Mesendoderm (in vitro differentiated cells): ENCODE data around the gene LDLR.
"Not testable (repeated sequence)": the region's sequence is repeated elsewhere in the genome, so short reads cannot be mapped to it uniquely, and the experiment has no call there.

Source experiments
- DNase-seq: peaks from one replicate; pipeline ENCODE4 v3.0.0; 2013
- H2AK5ac ChIP-seq: 2 replicates; pipeline ENCODE4 v1.6.1; 2013; ENCODE audit warnings: low read length, inconsistent platforms
- H2BK120ac ChIP-seq: 2 replicates; pipeline ENCODE4 v1.6.1; 2013; ENCODE audit warnings: low read depth, mild to moderate bottlenecking, low read length, moderate library complexity, mixed read lengths
- H2BK15ac ChIP-seq: replicated peaks from 2 replicates; pipeline ENCODE4 v1.6.1; 2013; ENCODE audit warnings: low read depth, mild to moderate bottlenecking, moderate library complexity
- H2BK5ac ChIP-seq: 2 replicates; pipeline ENCODE4 v1.6.1; 2013; ENCODE audit warnings: low read length, inconsistent platforms
- H3K18ac ChIP-seq: 2 replicates; pipeline ENCODE4 v1.6.1; 2013; ENCODE audit warnings: mild to moderate bottlenecking, low read length, mixed read lengths
- H3K23ac ChIP-seq: one replicate; pipeline ENCODE4 v1.6.1; 2013; ENCODE audit warnings: low read length
- H3K27ac ChIP-seq: 2 replicates; pipeline ENCODE4 v1.5.1; 2013; ENCODE audit warnings: low read depth, mild to moderate bottlenecking, inconsistent platforms, low read length, moderate library complexity
- H3K27me3 ChIP-seq: 2 replicates; pipeline ENCODE4 v1.6.1; 2013; ENCODE audit warnings: low read length, control low read depth, mild to moderate bottlenecking, inconsistent platforms; ENCODE audit not compliant: insufficient read depth, poor library complexity
- H3K36me3 ChIP-seq: 2 replicates; pipeline ENCODE4 v1.6.1; 2013; ENCODE audit warnings: low read length, inconsistent platforms; ENCODE audit not compliant: control insufficient read depth, insufficient read depth
- H3K4ac ChIP-seq: one replicate; pipeline ENCODE4 v1.6.1; 2013; ENCODE audit warnings: low read depth, mild to moderate bottlenecking, low read length, moderate library complexity
- H3K4me1 ChIP-seq: 2 replicates; pipeline ENCODE4 v1.6.1; 2013; ENCODE audit warnings: low read depth, low read length, inconsistent platforms; ENCODE audit not compliant: control insufficient read depth
- H3K4me2 ChIP-seq: 2 replicates; pipeline ENCODE4 v1.6.1; 2013; ENCODE audit warnings: low read length
- H3K4me3 ChIP-seq: 2 replicates; pipeline ENCODE4 v1.5.1; 2013; ENCODE audit warnings: mild to moderate bottlenecking, low read length
- H3K56ac ChIP-seq: one replicate; pipeline ENCODE4 v1.6.1; 2013; ENCODE audit warnings: low read length
- H3K79me1 ChIP-seq: 2 replicates; pipeline ENCODE4 v1.6.1; 2013; ENCODE audit warnings: low read length, inconsistent platforms
- H3K79me2 ChIP-seq: 2 replicates; pipeline ENCODE4 v1.6.1; 2013; ENCODE audit warnings: mild to moderate bottlenecking, low read length; ENCODE audit not compliant: control insufficient read depth, insufficient read depth
- H3K9ac ChIP-seq: 2 replicates; pipeline ENCODE4 v1.6.1; 2013; ENCODE audit warnings: low read length, inconsistent platforms
- H4K5ac ChIP-seq: one replicate; pipeline ENCODE4 v1.6.1; 2013; ENCODE audit warnings: low read length
- H4K8ac ChIP-seq: one replicate; pipeline ENCODE4 v1.6.1; 2013; ENCODE audit warnings: low read depth, mild to moderate bottlenecking, control low read depth, low read length, moderate library complexity
- WGBS: extraction: QIAGEN DNeasy Blood & Tissue Kit; methylation state at CpG from one replicate; pipeline ENCODE4 v1.1.7; 2013; ENCODE audit warnings: low lambda C conversion rate, missing lambda C conversion rate; ENCODE audit not compliant: insufficient coverage; ENCODE audit errors: extremely low coverage; 5-methylcytosine and 5-hydroxymethylcytosine counted together

LDLR gene

DNA sequence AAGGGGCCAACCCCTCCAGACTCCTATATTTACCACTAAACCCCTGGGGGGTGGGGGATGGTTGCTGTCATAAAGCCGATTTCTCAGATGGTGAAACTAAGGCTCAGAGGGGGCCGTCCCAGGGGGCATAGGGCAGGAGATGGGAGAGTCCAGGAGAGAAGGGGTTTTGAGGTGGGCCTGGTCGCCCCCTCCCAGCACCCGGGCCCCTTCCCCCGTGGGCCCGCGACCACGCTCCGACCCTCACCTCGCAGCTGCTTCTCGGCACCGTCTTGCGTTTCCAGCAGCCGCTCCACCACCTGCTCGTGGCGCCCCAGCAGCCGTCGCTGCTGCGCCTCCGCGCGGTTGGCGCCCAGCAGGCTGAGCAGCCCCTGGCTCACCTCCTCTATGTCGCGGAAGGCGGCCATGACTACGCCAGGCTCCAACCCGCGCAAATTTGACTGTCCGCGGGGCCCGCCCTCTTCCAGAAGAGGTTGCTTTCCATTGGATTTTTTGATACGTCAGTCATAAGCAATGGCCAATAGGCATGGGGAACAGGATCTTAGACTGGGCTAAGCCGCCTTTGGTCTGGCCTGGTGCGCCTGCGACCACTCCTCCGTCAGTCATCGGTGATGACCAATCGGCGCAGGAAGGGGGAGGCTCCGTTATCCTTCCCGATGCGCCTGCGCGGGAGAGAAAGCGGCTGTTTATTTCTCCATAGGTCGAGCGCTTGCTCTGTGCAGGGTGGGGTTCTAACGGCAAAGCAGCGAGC, 66.3 kb downstream of the LDLR start, which contains the start of gene SPC24:
TSS of gene SPC24 (minus strand) at position 410 of the 748 bp plus-strand sequence. CDS start at position 404, 6 bp downstream.
- H3K4me2 ChIP-seq = peak within 1 kb of the TSS; percentile 95

DNA sequence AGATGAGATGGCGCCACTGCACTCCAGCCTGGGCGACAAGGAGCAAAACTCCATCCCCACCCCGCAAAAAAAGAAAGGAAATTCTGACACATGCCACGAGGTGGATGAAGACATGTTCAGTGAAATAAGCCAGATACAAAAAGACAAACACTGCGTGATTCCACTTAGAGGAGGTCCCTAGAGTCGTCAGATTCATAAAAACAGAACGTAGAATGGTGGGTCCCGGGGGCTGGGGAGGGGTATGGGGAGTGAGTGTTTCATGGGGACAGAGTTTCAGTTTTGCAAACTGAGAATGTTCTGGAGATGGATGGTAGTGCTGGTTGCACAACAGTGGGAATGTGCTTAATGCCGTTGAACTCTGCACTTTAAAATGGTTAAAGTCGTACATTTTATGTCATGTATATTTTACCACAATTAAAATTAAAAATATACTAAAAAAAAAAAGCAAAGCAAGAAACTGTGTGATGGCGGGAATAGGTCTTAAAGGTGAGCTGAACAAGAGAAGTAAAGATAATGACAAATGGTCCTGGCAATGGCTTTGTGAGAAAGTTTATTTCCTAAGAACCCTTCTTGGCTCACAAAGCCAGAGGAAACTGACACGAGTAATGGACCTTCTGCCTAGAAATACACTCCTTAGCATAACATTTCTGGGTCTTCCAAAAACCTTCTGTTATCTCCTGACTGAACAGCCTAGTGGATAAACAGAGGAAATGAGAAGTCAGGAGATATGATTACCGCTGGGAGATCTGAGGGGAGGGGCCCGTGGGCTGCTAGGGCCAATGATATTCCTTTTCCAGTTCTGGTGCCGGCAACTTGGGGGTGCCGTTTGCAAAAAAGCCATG, 70.6 kb downstream of the LDLR start:
- H2BK5ac ChIP-seq = no peak overlapping the region
- no peaks in the 10 kb centered on the region for H3K27me3 ChIP-seq
- no peak overlapping the region for H4K8ac ChIP-seq
- no peak overlapping the region for H2AK5ac ChIP-seq
- peaks cover 6% of the 10 kb centered on the region for H3K79me1 ChIP-seq
- peaks cover 2% of the 10 kb centered on the region for H3K36me3 ChIP-seq
- no peak overlapping the region for H3K18ac ChIP-seq
- H3K4ac ChIP-seq = no peak overlapping the region
- H3K79me2 ChIP-seq = peaks cover 7% of the 10 kb centered on the region
- H2BK15ac ChIP-seq = no peak overlapping the region
- no peak overlapping the region for H3K4me2 ChIP-seq
- peaks cover 2% of the 10 kb centered on the region for H3K4me1 ChIP-seq
- no peak overlapping the region for H4K5ac ChIP-seq
- WGBS = no CpG with 5 or more reads among the region's 16 CpGs
- no peak for DNase-seq
- H3K23ac ChIP-seq = no peak overlapping the region
- H3K9ac ChIP-seq = no peak overlapping the region
- H3K4me3 ChIP-seq = no peak overlapping the region
- no peak overlapping the region for H3K27ac ChIP-seq
- H3K56ac ChIP-seq = no peak overlapping the region
- no peak overlapping the region for H2BK120ac ChIP-seq

More for the DNA sequence above, 66.3 kb downstream of the LDLR start, which contains the start of gene SPC24:
- Histone ChIP-seq H3K27me3 (no peaks in the 10 kb centered on the region), H2BK15ac (no peak within 1 kb of the TSS), H2AK5ac (no peak within 1 kb of the TSS), H3K4ac (peak within 1 kb of the TSS; percentile 21), H3K9ac (peak within 1 kb of the TSS; percentile 99), H3K36me3 (no peaks in the 10 kb centered on the region), H3K56ac (peak within 1 kb of the TSS; percentile 100), H3K4me1 (peaks cover 2% of the 10 kb centered on the region), H3K79me2 (peaks cover 19% of the 10 kb centered on the region), H2BK5ac (peak within 1 kb of the TSS; percentile 70), H3K27ac (no peak within 1 kb of the TSS), H4K8ac (peak within 1 kb of the TSS; percentile 78), H3K18ac (peak within 1 kb of the TSS; percentile 35), H2BK120ac (no peak within 1 kb of the TSS), H3K79me1 (peaks cover 15% of the 10 kb centered on the region), H4K5ac (no peak within 1 kb of the TSS), H3K23ac (peak within 1 kb of the TSS; percentile 97), H3K4me3 (peak within 1 kb of the TSS; percentile 100)
- DNase-seq = peak; percentile 99
- no CpG with 5 or more reads among the region's 50 CpGs for WGBS

DNA sequence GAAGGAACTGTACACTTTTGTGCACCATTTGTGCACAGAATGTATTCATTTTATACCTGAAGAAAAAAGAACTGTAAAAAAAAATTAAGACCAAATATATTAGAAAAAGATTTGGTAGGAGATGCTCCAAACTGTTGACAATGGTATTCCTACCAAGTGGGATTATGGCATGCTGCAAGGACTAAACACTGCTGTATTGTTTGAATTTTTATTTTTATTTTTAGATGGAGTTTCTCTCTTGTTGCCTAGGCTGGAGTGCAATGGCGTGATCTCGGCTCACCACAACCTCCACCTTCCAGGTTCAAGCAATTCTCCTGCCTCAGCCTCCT, 71.1 kb downstream of the LDLR start:
- not testable (repeated sequence) for H3K18ac ChIP-seq, H3K4me1 ChIP-seq, H2AK5ac ChIP-seq, H3K4ac ChIP-seq, H4K8ac ChIP-seq, H3K27ac ChIP-seq, H3K79me1 ChIP-seq, H3K9ac ChIP-seq, H4K5ac ChIP-seq, H3K4me2 ChIP-seq, H3K56ac ChIP-seq, H3K23ac ChIP-seq, H2BK5ac ChIP-seq, DNase-seq, H3K79me2 ChIP-seq, H3K27me3 ChIP-seq, H2BK120ac ChIP-seq, H3K4me3 ChIP-seq, H3K36me3 ChIP-seq, H2BK15ac ChIP-seq
- whole genome bisulfite sequencing = no CpG with 5 or more reads among the region's 2 CpGs

DNA sequence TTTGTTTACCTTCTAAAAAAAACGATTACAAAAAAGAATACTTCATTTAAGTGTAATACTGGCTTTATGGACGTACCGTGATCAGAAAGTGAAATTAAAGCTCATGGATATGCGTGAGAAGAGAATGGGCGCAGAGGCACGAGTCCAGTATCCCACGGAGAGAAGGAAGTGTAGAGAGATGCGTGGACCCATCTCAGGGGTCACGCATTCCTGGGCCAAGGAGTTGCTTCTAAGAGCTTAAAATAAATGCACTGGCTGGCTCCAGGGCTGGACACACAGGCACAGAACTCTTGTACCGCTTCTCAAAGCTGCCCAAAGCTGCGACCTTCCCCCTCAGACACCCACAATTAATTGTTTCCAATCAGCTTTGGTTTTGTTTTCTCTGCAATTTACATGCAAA, 75.0 kb downstream of the LDLR start:
- Histone ChIP-seq H3K18ac (no peak overlapping the region), H4K5ac (no peak overlapping the region), H3K56ac (no peak overlapping the region), H3K9ac (no peak overlapping the region), H3K36me3 (peaks cover 4% of the 10 kb centered on the region), H4K8ac (no peak overlapping the region), H3K4me1 (no peaks in the 10 kb centered on the region), H2AK5ac (no peak overlapping the region), H3K79me2 (no peaks in the 10 kb centered on the region), H3K4ac (no peak overlapping the region), H3K4me3 (no peak overlapping the region), H2BK15ac (no peak overlapping the region), H2BK5ac (no peak overlapping the region), H3K27me3 (no peaks in the 10 kb centered on the region), H3K27ac (no peak overlapping the region), H3K4me2 (no peak overlapping the region), H3K23ac (no peak overlapping the region), H2BK120ac (no peak overlapping the region), H3K79me1 (no peaks in the 10 kb centered on the region)
- DNase-seq = no peak
- WGBS = no CpG with 5 or more reads among the region's 11 CpGs

DNA sequence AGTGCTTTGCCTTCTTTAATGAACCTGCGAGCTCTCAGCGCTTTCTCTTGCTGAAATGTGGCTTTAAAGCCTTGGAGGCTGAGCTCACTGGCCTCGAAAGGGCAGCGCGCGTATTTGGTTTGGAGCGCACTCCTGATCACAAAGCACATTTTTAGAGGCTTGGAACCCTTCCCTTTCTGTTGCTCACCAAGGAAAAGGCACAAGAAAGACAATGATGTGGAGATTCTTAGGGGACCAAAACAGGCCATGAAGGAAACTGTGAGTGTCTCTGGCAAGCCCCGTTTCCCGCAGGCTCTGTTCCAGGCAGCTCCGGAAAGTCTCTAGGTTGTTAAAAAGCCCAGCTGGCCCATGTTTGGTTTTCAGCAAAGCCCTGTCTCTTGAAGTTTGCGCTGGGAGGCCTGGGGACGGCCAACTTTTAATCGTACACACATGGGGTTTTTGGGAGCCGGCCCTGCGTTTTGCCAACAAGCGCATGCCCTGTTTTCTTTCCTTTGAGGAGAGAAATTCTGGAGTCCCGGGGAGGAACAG, 75.7 kb downstream of the LDLR start:
- Histone ChIP-seq H3K9ac (no peak overlapping the region), H3K79me1 (no peaks in the 10 kb centered on the region), H2BK15ac (no peak overlapping the region), H4K8ac (no peak overlapping the region), H4K5ac (no peak overlapping the region), H3K4me3 (no peak overlapping the region), H3K27me3 (no peaks in the 10 kb centered on the region), H3K56ac (no peak overlapping the region), H3K4ac (no peak overlapping the region), H3K18ac (no peak overlapping the region), H2BK5ac (no peak overlapping the region), H3K79me2 (no peaks in the 10 kb centered on the region), H2AK5ac (no peak overlapping the region), H3K27ac (no peak overlapping the region), H3K23ac (no peak overlapping the region), H2BK120ac (no peak overlapping the region), H3K4me1 (no peaks in the 10 kb centered on the region), H3K4me2 (no peak overlapping the region), H3K36me3 (peaks cover 4% of the 10 kb centered on the region)
- DNase-seq = no peak
- WGBS = no CpG with 5 or more reads among the region's 17 CpGs
